GM21786 (cell line): ENCODE data around the gene CHRND.

Experiments
- ATAC-seq: cut with Tn5 transposase; IDR thresholded peaks from one replicate; pipeline ENCODE4 v1.9.1; 2021; ENCODE audit not compliant: unreplicated experiment

The CHRND gene

DNA sequence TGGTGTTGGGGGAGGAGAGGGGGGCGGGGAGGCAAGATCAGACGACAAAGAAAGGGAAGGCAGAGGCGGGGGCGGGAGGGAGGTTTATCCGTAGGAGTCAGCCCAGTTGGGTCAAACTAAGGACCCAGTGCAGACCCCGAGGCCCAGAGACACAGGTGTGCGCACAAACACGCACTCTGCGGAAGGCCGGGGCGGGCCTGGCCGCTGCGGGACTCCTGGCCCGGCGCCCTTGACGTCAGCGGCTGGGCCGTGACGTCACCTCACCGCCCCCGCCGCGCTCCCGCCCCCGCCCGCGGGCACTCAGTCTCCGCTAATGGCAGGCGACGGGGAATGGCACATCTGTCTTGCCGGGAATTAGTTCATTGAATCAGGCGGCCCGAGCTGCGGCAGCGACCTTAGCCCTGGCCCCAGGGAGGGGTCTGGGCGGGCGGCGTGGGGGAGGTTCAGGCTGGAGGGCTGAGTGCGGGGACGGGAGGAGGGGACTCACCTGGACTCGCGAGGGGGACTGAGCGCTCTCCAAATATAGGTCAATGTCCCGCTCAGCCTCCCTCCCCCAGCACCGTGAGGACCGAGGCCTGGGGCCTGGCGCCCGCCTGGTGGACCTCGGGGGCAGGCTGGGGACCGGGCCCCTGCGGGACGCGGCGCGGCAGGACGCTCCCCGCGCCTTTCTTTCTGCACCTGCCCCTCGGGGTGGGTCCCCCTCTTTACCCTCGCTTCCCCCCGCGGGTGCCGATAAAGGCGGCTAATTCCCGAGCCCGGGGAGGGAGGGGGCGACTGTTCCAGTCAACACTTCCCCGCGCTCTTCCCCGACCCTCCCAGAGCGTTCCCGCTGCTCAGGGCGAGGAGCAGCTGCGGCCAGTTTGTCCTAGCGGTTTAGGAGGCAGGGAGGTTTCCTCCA, 22.8 kb upstream of the CHRND start:
- ATAC-seq: no peak

- no peak for ATAC-seq
Observed at GRCh38 chr2:232503809-232504323, 22.1 kb upstream of the CHRND start.

DNA sequence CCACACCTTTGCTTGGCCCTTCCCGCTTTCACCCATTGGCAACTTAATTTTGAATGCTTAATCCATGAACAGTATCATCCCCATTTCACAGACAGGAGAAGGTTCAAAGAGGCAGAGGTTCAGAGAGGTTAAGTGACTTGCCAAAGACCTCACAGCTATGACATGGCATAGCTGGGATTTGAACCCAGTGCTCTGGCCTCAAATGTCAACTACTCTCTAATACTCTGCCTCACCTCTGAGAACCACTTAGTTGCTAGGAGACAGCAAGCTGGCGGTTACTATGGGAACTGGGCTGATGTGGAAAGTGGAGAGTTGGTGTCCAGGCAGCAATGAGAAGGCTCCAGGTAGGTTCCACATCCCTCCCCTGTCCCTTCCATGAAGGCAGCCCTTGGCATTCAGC, 21.5 kb upstream of the CHRND start:
- no peak for ATAC-seq

- no peak for ATAC-seq
Observed at GRCh38 chr2:232505856-232506255, 20.1 kb upstream of the CHRND start.

DNA sequence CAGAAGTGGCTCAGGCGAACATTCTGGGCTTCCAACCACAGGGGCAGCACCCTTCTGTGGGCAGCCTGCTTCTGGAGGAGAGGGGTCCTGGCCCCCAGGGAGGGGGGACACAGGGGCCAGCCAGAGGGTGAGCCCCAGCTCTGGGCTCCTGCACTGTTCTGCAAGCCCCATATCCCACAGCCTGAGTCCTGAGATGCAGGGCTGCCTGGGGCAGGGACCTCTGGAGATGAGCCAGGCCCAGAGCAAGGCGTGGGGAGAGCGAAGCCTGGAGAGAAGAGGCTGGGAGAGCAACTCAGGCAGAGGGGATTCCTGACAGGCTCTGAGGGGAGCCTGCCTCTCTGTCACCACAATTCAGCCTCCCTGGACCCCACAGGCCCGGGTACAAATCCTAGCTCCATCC, 19.3 kb upstream of the CHRND start:
- no peak for ATAC-seq

- ATAC-seq: no peak
Observed at GRCh38 chr2:232508251-232508650, 17.7 kb upstream of the CHRND start.

GRCh38 chr2:232511336-232511890, 14.5 kb upstream of the CHRND start:
- no peak for ATAC-seq

- no peak for ATAC-seq
Observed at GRCh38 chr2:232512602-232513001, 13.4 kb upstream of the CHRND start.

- ATAC-seq: no peak
Observed at GRCh38 chr2:232513353-232513752, 12.6 kb upstream of the CHRND start.

DNA sequence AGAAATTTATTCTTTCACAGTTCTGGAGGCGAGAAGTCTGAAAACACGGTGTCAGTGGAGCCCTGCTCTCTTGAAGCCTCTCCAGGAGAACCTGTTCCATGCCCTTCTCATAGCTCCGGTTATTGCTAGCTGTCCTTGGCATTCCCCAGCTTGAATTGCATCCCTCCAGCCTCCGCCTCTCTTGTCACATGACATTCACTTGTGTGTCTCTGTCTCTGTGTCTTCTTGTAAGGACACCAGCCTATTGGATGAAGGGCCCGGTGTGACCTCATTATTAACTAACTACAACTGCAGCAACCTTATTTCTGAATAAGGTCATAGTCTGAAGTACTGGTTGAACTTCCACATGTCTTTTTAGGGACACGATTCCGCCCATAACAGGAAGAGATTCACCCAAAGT, 10.3 kb upstream of the CHRND start:
- ATAC-seq: no peak

GRCh38 chr2:232516551-232516950, 9.4 kb upstream of the CHRND start:
- ATAC-seq: no peak

DNA sequence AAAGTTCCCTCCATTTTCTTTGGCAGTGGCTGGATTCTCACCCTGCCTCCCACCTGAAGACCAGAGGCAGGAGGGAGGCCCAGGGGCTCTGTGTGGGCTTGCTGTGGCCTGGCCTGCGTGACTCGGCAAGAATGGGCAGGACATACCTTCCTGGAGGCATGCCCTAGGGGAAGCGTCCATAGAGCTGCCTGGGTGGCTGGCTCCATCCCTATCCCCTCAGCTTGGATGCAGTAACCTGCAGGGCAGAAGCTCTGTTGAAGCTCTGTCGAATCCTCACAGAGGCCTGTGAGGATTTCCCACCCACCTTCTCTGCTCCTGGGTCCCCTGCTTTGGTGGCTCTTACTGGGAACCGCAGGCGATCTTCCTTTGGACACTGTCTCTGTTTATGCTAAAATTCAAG, 7.1 kb upstream of the CHRND start:
- ATAC-seq: no peak

DNA sequence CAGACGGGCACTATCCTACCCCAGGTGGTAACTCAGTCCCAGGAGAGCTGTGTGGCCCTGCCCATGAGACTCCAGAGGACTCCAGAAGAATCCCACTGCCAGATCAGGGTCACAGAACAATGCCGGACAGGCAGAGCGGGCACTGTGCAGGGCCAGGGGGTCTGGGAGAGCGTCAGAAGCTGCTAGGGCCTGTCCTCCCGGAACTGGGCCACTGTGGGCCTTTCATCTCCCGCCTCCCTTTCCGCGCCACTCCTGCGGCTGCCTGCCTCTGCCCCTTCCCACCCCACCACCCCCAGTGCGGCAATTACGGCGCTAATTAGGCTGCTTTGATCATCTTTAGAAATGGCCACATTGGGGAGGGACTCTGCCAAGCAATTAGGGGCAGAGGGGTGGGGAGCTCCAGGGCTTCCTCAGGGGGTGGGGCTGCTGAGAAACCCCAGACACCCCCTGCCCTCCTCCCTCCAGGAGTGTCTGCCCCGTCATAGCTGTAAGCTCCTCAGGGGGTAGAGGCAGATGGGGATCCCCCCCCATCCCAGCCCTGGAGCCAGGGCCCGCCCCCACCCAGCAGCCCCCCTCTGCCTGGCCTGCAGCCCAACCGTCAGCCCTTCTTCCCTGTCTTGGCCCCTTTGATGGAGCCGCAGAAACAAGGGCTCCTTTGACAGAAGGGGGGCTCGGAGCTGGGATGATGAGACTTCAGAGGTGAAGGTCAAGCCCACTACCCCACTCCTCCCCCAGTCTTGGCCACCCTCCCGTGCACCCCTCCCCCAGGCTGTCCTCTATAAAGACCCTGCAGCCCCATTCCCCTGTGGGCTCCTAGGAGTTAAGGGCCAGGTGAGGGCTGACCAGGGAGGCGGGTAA, 6.2 kb upstream of the CHRND start, which contains the start of gene PRSS56:
PRSS56 (plus strand) TSS at position 808 of the 858 bp plus-strand sequence. CDS start 211 bp downstream, outside the sequence.
- no peak for ATAC-seq

DNA sequence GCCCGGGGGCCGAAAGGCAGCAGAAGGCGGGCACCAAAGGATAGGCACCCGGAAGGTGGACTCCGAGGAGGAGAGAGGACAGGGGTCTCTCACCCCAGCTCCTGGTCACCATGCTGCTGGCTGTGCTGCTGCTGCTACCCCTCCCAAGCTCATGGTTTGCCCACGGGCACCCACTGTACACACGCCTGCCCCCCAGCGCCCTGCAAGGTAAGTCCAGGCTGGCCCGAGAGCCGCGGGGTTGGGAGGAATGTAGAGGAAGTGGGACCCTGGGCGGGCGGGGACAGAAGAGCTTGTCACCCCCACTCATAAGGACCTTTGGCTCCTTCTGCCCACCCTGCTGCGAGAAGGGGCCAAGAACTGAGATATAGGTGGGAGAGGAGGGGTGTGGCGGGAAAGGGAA, 5.5 kb upstream of the CHRND start:
- no peak for ATAC-seq

DNA sequence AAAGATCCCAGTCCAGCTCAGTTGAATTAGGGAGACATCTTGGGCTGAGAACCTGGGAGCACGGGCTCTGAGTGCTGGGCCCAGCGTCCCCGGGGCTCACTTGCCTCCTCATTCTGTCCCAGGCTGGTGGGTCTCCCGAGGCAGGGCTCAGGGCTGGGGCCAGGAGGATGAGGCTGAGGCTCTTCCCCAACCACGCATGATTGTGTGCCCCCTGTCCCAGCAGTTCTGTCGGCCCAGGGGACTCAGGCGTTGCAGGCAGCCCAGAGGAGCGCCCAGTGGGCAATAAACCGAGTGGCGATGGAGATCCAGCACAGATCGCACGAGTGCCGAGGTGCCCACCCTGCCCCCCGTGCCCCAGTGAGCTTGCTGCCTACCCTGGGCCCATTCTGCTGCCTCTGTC, 4.9 kb upstream of the CHRND start:
- no peak for ATAC-seq

- no peak for ATAC-seq
Observed at GRCh38 chr2:232521959-232522622, 3.9 kb upstream of the CHRND start.

DNA sequence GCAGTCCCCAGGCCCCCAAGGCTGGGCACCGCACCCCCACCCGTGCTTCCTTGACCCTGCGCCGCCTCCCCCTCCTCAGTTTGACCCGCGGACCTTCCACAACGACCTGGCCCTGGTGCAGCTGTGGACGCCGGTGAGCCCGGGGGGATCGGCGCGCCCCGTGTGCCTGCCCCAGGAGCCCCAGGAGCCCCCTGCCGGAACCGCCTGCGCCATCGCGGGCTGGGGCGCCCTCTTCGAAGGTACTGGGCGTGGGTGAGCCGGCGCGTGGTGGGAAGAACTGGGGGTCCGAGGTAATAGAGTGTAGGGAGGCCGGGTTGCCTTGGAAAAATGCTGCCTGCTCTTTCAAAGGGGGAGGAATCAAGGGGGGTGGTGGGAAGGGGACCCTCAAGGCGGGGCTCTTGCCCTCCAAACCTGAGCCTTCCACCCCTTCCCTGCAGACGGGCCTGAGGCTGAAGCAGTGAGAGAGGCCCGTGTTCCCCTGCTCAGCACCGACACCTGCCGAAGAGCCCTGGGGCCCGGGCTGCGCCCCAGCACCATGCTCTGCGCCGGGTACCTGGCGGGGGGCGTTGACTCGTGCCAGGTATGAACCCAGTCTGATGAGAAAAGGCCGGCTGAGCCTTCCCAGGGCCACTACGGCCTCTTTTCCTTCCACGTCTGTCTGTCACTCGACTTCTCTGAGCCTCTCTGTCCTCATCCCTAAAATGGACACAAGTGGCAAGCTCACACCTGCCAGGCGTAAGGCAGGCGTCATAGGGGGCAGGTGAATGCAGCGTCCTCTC, 3.1 kb upstream of the CHRND start:
- no peak for ATAC-seq

DNA sequence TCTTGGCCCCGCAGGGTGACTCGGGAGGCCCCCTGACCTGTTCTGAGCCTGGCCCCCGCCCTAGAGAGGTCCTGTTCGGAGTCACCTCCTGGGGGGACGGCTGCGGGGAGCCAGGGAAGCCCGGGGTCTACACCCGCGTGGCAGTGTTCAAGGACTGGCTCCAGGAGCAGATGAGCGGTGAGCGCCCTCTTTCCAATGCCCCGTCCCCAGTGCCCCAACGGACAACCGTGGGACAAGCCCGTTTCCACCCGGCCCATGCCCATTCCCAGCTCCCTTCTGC, 2.6 kb upstream of the CHRND start:
- ATAC-seq: no peak

DNA sequence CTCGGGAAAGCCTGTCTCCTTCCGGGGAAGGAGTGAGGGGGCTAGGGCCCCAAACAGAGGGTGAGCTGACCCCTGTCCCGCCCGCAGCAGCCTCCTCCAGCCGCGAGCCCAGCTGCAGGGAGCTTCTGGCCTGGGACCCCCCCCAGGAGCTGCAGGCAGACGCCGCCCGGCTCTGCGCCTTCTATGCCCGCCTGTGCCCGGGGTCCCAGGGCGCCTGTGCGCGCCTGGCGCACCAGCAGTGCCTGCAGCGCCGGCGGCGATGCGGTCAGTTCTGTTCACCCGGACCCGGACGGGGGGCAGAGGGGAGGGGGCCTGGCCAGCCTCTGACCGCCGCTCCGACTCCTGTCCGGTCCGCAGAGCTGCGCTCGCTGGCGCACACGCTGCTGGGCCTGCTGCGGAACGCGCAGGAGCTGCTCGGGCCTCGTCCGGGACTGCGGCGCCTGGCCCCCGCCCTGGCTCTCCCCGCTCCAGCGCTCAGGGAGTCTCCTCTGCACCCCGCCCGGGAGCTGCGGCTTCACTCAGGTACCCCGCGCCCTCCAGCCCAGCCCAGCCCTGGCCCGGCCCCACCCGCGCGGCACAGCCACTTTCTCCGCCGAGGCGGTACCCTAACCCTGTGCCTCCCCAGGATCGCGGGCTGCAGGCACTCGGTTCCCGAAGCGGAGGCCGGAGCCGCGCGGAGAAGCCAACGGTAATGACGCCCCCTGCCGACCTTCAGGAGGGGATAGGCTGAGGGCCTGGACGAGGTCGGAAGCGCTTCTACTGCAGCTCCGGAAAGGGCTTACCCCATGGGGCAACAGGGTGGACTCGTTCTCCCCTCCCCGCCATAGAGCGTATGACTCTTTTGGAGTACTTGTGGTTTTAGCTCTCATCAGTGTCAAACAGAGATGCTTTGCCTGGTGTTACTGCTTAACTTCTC, 2.0 kb upstream of the CHRND start:
- no peak for ATAC-seq
